Duodenal mucosa (tissue), 2 donors: ENCODE data around the gene KRTAP5-5.

Experiments used
- H3K27ac ChIP-seq: one replicate; pipeline ENCODE4 v1.7.0; 2013; ENCODE audit warnings: low read depth, low read length
- H3K27me3 ChIP-seq, 2 donors: one replicate each; pipeline ENCODE4 v1.7.0; 2013; ENCODE audit warnings: low read length in 2 of 2, control low read depth in 1 of 2; ENCODE audit not compliant: insufficient read depth in 2 of 2, control insufficient read depth in 1 of 2
- H3K36me3 ChIP-seq, 2 donors: one replicate each; pipeline ENCODE4 v1.7.0; 2013; ENCODE audit warnings: low read length in 2 of 2, control low read depth in 1 of 2; ENCODE audit not compliant: insufficient read depth in 2 of 2, control insufficient read depth in 1 of 2
- H3K4me1 ChIP-seq, 2 donors: one replicate each; pipeline ENCODE4 v1.7.0; 2013; ENCODE audit warnings: low read length in 2 of 2, control low read depth in 1 of 2; ENCODE audit not compliant: insufficient read depth in 2 of 2, control insufficient read depth in 1 of 2
- H3K4me3 ChIP-seq, 2 donors: one replicate each; pipeline ENCODE4 v1.7.0; 2013; ENCODE audit warnings: low read length in 2 of 2, low read depth in 1 of 2
- H3K9ac ChIP-seq, 2 donors: one replicate each; pipeline ENCODE4 v1.7.0; 2013; ENCODE audit warnings: low read length in 2 of 2, low read depth in 1 of 2
- H3K9me3 ChIP-seq, 2 donors: one replicate each; pipeline ENCODE4 v1.7.0; 2013; ENCODE audit warnings: low read length in 2 of 2, control low read depth in 1 of 2; ENCODE audit not compliant: control insufficient read depth in 1 of 2

The KRTAP5-5 gene

DNA sequence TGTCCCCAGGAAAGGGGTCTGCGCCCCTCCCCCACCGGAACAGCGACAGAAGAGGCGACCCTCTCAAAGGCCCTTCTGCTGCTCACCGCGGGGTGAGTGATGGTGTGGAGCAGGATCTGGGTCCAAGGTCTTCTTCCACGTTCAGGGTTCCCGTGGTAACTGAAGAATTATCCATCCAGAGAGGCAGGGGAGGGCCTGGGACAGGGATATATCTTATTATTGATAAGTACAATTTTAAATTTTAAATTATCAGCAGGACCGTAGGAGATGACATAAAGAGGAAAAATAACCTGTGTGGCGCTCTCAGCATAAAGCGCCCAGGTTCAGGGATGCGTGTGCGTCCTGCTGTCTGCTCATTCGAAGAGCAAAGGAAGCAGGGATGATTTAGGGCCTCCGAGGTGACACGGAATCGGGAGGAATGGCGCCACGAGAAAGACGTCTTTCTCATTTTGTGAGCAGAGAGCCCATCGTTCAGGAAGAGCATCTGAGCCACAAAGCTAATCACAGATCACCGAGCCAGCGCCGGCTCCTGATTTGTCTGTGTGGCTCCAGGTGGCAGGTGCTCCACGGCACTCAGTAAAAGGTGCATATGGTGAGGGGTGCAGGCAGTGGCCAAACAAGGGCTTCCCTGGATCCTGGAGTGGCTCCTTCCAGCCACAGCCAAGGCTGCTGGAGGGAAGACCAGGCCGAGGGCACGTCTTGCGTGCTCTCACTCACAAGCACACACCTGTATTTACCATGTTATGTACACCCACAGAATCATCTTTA lies 19.3 kb downstream of the KRTAP5-5 start:
- H3K4me3 ChIP-seq, result no peak overlapping the region
- H3K9ac ChIP-seq, result no peak overlapping the region
- H3K27me3 ChIP-seq, result peaks cover 4 to 6% of the 10 kb centered on the region in 2 donors
- H3K4me1 ChIP-seq, result no peaks in the 10 kb centered on the region
- no peaks in the 10 kb centered on the region for H3K36me3 ChIP-seq
- no peak overlapping the region for H3K27ac ChIP-seq
- H3K9me3 ChIP-seq, result no peaks in the 10 kb centered on the region

DNA sequence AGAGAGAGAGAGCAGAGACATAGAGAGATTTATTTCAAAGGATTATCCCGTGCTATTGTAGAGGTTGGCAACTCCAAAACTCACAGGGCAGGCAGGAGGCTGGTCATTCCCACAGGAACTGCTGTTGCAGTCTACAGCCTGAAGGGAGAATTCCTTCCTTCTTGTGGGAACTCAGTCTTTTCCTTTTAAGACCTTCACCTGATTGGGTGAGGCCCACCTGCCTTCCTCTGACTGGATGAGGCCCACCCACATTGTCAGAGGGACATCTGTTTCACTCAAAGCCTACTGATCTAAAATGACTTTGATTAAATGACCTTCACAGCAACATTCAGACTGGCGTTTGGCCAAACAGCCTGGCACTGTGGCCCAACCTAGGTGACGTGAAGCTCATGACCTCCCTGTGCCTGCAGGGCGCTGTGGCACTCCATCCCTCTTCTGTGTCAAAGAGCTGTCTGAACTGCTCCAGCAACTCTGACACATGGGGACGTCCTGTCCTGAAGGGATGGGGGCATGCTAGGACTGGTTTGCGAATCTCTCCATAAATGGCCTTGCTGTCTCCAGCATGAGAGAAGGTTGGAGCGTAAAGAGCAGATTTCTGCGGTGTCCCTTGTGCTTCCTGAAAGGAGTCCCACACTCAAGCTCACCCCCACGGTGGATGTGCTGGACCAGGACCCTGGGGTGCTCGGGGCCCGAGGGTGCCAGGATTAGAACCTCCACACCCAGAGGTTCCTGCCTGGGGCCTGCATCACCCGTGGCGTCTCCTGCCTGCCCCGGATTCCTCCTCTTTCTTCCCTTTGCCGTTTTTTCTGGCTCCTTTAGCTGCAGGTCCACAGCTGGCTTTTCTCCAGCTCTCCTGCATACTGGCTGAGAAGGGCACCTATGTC lies 20.7 kb downstream of the KRTAP5-5 start:
- no peaks in the 10 kb centered on the region for H3K4me1 ChIP-seq

DNA sequence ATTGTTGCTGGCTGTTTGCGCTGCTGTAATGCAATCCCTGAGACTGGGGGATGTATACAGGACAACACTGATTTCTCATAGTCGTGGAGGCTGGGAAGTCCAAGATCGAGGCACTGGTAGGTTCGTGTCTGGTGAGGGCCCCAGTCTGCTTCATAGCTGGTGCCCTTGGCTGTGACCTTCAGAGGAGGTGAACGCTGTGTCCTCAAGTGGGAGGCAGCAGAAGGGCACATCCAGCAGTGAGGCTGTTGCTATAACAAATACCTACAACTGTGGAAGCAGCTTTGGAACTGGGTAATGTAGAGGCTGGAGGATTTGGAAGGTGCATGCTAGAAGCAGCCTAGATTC lies 21.3 kb downstream of the KRTAP5-5 start:
- Histone ChIP-seq H3K27me3 (peaks cover 4 to 12% of the 10 kb centered on the region in 2 donors), H3K9ac (no peak overlapping the region), H3K36me3 (no peaks in the 10 kb centered on the region), H3K4me1 (no peaks in the 10 kb centered on the region), H3K9me3 (no peaks in the 10 kb centered on the region), H3K4me3 (no peak overlapping the region), H3K27ac (no peak overlapping the region)

More for the DNA sequence above, 20.7 kb downstream of the KRTAP5-5 start:
- Histone ChIP-seq H3K9me3 (no peaks in the 10 kb centered on the region), H3K27ac (no peak overlapping the region), H3K27me3 (peaks cover 4 to 12% of the 10 kb centered on the region in 2 donors), H3K4me3 (no peak overlapping the region), H3K36me3 (no peaks in the 10 kb centered on the region), H3K9ac (no peak overlapping the region)

DNA sequence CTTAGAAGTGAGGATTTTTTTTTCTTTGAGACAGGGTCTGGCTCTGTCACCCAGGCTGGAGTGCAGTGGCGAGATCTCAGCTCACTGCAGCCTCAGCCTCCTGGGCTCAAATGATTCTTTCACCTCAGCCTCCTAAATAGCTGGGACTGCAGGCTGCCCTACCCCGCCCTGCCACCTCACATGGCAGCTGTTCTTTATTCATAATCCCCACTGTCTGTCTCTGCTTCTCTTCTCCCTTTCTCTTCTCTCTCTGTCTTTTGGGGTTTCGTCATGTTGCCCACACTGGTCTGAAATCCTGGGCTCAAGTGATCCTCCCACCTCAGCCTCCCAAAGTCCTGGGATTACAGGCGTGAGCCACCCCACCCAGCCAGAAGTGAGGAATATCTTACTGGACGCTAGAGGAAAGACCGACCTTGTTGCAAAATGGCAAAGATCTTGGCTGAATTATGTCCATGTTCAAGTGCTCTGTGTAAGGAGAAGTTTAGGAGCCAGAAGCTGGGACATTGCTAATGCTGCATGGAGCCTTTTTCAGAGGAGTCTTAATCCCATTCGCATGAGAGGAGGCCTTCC lies 21.9 kb downstream of the KRTAP5-5 start:
- Histone ChIP-seq H3K9me3 (no peaks in the 10 kb centered on the region), H3K4me1 (no peaks in the 10 kb centered on the region), H3K4me3 (no peak overlapping the region), H3K27ac (no peak overlapping the region), H3K9ac (no peak overlapping the region), H3K27me3 (peaks cover 10 to 12% of the 10 kb centered on the region in 2 donors), H3K36me3 (no peaks in the 10 kb centered on the region)

DNA sequence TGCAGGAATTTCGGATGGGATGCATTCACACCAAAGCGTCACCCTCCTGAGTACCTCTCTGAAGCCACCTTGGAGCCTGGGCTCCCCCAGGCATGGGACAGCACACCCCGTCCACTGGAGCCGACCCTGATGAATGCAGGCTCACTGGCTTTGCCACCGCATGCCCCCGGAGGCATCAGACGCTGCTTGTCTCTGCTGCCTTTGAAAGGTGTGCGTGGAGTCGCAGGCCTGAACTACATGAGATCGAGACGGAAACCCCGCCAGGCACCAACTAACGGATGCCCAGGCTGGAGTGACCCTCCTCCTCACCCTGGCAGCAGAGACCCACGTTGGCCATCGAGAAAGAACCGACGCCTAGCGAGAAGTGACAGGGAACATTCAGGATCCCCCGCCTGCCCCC lies 22.5 kb downstream of the KRTAP5-5 start:
- Histone ChIP-seq H3K9ac (no peak overlapping the region), H3K27ac (no peak overlapping the region), H3K4me3 (no peak overlapping the region), H3K27me3 (peaks cover 11 to 12% of the 10 kb centered on the region in 2 donors), H3K36me3 (no peaks in the 10 kb centered on the region), H3K4me1 (no peaks in the 10 kb centered on the region), H3K9me3 (no peaks in the 10 kb centered on the region)

DNA sequence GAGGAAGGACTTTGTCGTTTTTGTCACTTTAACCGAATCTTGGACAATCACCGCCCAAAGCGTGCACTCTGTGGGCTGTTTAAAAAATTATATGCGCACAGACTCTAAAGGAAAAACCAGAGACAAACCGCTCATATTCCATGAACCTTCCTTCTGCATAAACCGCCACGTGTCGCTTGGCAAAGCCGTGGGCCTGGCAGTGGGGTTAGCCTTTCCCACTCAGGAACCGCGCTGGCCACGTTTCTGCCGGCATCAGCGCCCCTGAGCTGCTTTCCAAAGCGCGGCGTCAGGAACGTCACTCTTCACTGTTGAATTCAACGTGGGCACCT lies 22.8 kb downstream of the KRTAP5-5 start:
- H3K4me1 ChIP-seq, result no peaks in the 10 kb centered on the region
- H3K27ac ChIP-seq, result no peak overlapping the region
- peaks cover 11 to 12% of the 10 kb centered on the region in 2 donors for H3K27me3 ChIP-seq
- no peak overlapping the region for H3K9ac ChIP-seq
- H3K36me3 ChIP-seq, result no peaks in the 10 kb centered on the region
- no peaks in the 10 kb centered on the region for H3K9me3 ChIP-seq
- no peak overlapping the region for H3K4me3 ChIP-seq

DNA sequence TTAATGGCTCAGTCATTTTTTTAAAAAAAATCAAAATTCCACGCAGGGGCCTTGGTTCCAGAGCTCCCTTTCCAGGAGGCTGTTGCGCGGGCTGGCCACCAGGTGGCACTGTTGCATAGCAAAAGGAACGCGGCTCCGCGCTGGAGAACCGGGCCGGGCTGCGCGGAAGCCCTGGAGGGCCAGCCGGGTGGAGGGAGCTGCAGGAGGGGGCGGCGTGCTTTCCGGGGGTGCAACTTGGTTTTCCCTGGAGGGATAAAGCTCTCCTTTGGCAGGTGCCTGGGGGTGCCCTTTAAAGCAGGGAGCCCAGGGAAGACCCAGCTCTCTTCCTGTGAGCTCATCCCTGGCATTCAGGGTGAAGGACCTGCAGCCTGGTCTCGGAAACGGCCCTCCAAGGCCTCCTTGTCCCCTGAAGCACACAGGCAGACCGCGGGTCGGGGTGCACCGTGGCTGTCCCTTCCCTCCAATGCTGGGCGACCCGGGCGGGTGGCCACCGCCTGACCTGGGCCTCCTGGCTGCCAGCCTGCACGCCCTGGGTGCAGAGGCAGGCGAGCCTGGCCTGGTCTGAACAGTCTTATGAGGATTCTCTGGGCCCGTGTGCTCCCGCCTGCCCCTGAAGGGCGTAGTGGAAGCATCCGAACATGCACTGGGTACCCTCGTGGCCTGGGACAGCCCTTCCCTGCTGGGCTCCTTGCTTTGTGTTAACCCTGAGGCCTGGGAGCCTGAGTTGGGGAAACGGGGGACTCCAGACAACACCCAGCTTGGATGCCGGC lies 23.4 kb downstream of the KRTAP5-5 start:
- Histone ChIP-seq H3K27ac (no peak overlapping the region), H3K9ac (no peak overlapping the region), H3K9me3 (no peaks in the 10 kb centered on the region), H3K4me3 (no peak overlapping the region), H3K27me3 (peaks cover 11 to 12% of the 10 kb centered on the region in 2 donors), H3K36me3 (no peaks in the 10 kb centered on the region), H3K4me1 (no peaks in the 10 kb centered on the region)

DNA sequence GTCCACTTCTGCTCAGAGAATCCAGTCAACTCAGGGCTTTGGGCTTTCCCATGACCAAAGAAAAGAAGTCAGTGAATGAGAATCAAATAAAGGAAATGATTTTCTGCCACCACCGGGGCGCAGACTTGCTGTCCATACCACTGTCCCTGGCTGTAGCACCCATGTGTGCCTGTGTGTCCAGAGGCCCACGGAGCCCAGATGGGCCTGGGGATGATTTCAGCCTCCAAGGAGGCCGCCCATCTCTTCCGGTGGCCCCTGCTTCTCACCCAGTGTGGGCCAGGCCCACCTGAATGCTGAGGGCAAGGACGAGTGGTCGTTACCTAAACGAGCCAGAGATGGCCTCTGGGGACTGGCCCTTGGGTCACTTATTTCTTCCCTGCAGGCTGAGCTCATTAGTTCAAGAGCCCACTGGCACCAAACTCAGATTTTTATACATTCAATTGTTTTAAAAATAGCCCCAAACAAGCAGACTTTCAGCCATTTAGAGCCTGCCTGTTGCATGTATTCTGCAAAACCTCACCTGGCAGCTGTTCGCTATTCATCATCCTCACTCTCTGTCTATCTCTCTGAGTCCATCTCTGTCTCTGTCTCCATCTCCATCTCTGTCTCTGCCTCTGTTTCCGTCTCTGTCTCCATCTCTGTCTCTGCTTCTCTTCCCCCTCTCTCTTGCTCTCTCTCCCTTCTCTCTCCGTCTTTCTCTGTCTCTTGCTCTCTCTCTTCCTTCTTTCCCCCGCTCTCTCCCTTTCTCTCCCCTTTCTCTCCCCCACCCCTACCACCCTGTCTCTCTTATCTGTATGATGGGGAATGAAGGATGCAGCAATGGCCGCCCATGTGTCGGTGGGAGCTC lies 24.2 kb downstream of the KRTAP5-5 start:
- no peak overlapping the region for H3K27ac ChIP-seq
- no peak overlapping the region for H3K9ac ChIP-seq
- no peaks in the 10 kb centered on the region for H3K36me3 ChIP-seq

DNA sequence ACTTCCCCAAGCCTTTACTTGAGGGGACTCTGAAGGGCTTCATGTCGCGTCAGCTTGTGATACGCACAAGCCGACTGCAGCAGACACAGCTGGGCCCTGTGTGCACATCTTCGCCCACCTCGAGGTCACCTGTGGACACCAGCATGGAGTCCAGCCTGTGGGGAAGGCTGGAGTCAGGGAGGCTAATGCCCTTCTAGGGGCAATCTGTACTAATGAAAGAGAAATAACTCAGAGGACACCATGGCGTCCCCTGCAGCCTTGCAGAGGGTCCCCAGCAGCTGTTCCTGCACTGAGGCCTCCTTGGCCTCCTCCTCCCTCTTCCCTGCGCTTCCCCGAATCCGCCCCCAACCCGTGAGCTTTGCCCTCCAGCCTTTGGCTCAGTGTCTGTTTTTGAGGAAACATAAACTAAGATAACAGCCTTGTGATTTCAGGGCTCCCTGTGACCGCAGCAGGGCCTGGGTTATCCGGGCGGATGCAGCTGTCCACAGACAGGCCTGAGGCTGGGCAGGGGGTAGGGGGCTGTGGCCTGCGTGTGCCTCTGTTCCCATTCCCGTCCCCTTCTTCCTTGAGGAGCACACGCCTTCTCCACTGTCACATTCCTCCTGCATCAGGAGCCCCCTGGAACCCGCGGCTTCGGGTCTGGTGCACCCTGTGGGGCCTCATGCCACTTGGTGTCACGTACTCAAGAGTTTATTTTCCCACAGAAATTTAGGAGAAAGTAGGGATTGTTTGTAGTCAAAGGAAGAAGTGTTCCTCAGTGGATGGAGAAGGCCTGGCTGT lies 25.0 kb downstream of the KRTAP5-5 start:
- H3K27me3 ChIP-seq, result peaks cover 11 to 12% of the 10 kb centered on the region in 2 donors
- H3K4me3 ChIP-seq, result no peak overlapping the region
- H3K9ac ChIP-seq, result no peak overlapping the region
- no peaks in the 10 kb centered on the region for H3K4me1 ChIP-seq
- H3K27ac ChIP-seq, result no peak overlapping the region
- no peaks in the 10 kb centered on the region for H3K9me3 ChIP-seq
- no peaks in the 10 kb centered on the region for H3K36me3 ChIP-seq

More for the DNA sequence above, 24.2 kb downstream of the KRTAP5-5 start:
- no peak overlapping the region for H3K4me3 ChIP-seq
- H3K4me1 ChIP-seq, result no peaks in the 10 kb centered on the region
- peaks cover 11 to 12% of the 10 kb centered on the region in 2 donors for H3K27me3 ChIP-seq
- no peaks in the 10 kb centered on the region for H3K9me3 ChIP-seq
